HG02852 (cell line): ENCODE results near the gene STX8.
"Not testable (repeated sequence)": the region's sequence is repeated elsewhere in the genome, so short reads cannot be mapped to it uniquely, and the experiment has no call there.

Experiments
- ATAC-seq: cut with Tn5 transposase; IDR thresholded peaks from one replicate; pipeline ENCODE4 v1.9.1; 2021; ENCODE audit warnings: mild to moderate bottlenecking, moderate library complexity; ENCODE audit not compliant: unreplicated experiment

STX8 gene

GRCh38 chr17:9406046-9406606, 169.5 kb downstream of the STX8 start:
- ATAC-seq, result no peak

- no peak for ATAC-seq
These were observed 172.4 kb downstream of the STX8 start for GRCh38 chr17:9403257-9403656.

GRCh38 chr17:9402590-9403199, 172.9 kb downstream of the STX8 start:
- ATAC-seq, result no peak

GRCh38 chr17:9401434-9401833, 174.2 kb downstream of the STX8 start:
- no peak for ATAC-seq

- peak; percentile 86 for ATAC-seq
These were observed 186.5 kb downstream of the STX8 start for GRCh38 chr17:9389111-9389527.

- ATAC-seq, result no peak
These were observed 189.2 kb downstream of the STX8 start for GRCh38 chr17:9386401-9386800.

- no peak for ATAC-seq
These were observed 191.8 kb downstream of the STX8 start for GRCh38 chr17:9383826-9384225.

- ATAC-seq, result no peak
These were observed 193.0 kb downstream of the STX8 start for GRCh38 chr17:9382626-9383025.

GRCh38 chr17:9381068-9381467, 194.6 kb downstream of the STX8 start:
- ATAC-seq, result no peak

GRCh38 chr17:9380361-9380760, 195.3 kb downstream of the STX8 start:
- ATAC-seq, result no peak

GRCh38 chr17:9376177-9376576, 199.4 kb downstream of the STX8 start:
- not testable (repeated sequence) for ATAC-seq

- ATAC-seq, result no peak
These were observed 204.6 kb downstream of the STX8 start for GRCh38 chr17:9371019-9371418.

GRCh38 chr17:9370467-9370866, 205.2 kb downstream of the STX8 start:
- no peak for ATAC-seq

- ATAC-seq, result no peak
These were observed 207.0 kb downstream of the STX8 start for GRCh38 chr17:9368631-9369030.

GRCh38 chr17:9367156-9367555, 208.5 kb downstream of the STX8 start:
- no peak for ATAC-seq

- no peak for ATAC-seq
These were observed 210.7 kb downstream of the STX8 start for GRCh38 chr17:9364837-9365430.

GRCh38 chr17:9363440-9364350, 211.9 kb downstream of the STX8 start:
- no peak for ATAC-seq

GRCh38 chr17:9361188-9361955, 214.2 kb downstream of the STX8 start:
- no peak for ATAC-seq

- no peak for ATAC-seq
These were observed 214.9 kb downstream of the STX8 start for GRCh38 chr17:9360677-9361081.

GRCh38 chr17:9356488-9356911, 219.1 kb downstream of the STX8 start:
- no peak for ATAC-seq

GRCh38 chr17:9355846-9356245, 219.8 kb downstream of the STX8 start:
- no peak for ATAC-seq
